H9 (cell line): Measurements from ENCODE around the gene SETSIP. TPM values are rescaled to one million over a fixed set of nuclear protein-coding genes. Genes with fewer than 3 reads are reported as not detected.
A peak's percentile ranks its signal among the peaks of the same experiment; 100 is the strongest.

Experiments
- DNase-seq: peaks from one replicate; pipeline ENCODE4 v3.0.0-alpha.2; 2017
- H2AFZ ChIP-seq: one replicate; pipeline ENCODE4 v1.6.1; 2013; ENCODE audit warnings: mild to moderate bottlenecking, low read length, control low read depth, moderate library complexity
- H2AK5ac ChIP-seq: 2 replicates; pipeline ENCODE4 v1.6.1; 2013; ENCODE audit warnings: low read length, control low read depth, mixed read lengths; ENCODE audit not compliant: insufficient read length
- H2BK120ac ChIP-seq: one replicate; pipeline ENCODE4 v1.6.1; 2013; ENCODE audit warnings: low read depth, mild to moderate bottlenecking, low read length, control low read depth, inconsistent platforms; ENCODE audit not compliant: poor library complexity, severe bottlenecking
- H2BK12ac ChIP-seq: 2 replicates; pipeline ENCODE4 v1.6.1; 2013; ENCODE audit warnings: low read length, control low read depth, mixed read lengths, low read depth; ENCODE audit not compliant: insufficient read length
- H2BK15ac ChIP-seq: 2 replicates; pipeline ENCODE4 v1.6.1; 2013; ENCODE audit warnings: low read depth, low read length, control low read depth
- H2BK20ac ChIP-seq: one replicate; pipeline ENCODE4 v1.6.1; 2013; ENCODE audit warnings: low read depth, mild to moderate bottlenecking, low read length, control low read depth, inconsistent platforms; ENCODE audit not compliant: poor library complexity, severe bottlenecking
- H2BK5ac ChIP-seq: 2 replicates; pipeline ENCODE4 v1.6.1; 2013; ENCODE audit warnings: low read length, control low read depth, mixed read lengths; ENCODE audit not compliant: insufficient read length
- H3K14ac ChIP-seq: 2 replicates; pipeline ENCODE4 v1.6.1; 2013; ENCODE audit warnings: low read length, control low read depth; ENCODE audit not compliant: insufficient read depth
- H3K18ac ChIP-seq: 2 replicates; pipeline ENCODE4 v1.6.1; 2013; ENCODE audit warnings: low read depth, mild to moderate bottlenecking, mixed read lengths, low read length, control low read depth; ENCODE audit not compliant: insufficient read length
- H3K23ac ChIP-seq: 2 replicates; pipeline ENCODE4 v1.6.1; 2013; ENCODE audit warnings: low read length, control low read depth, mixed read lengths, low read depth; ENCODE audit not compliant: insufficient read length
- H3K23me2 ChIP-seq: 2 replicates; pipeline ENCODE4 v1.6.1; 2013; ENCODE audit warnings: low read depth, mild to moderate bottlenecking, mixed read lengths, low read length, control low read depth; ENCODE audit not compliant: insufficient read length, poor library complexity, severe bottlenecking
- H3K27ac ChIP-seq: 2 replicates; pipeline ENCODE4 v1.5.1; 2013; ENCODE audit warnings: low read length, control low read depth, mixed read lengths, low read depth; ENCODE audit not compliant: insufficient read length
- H3K27me3 ChIP-seq: 2 replicates; pipeline ENCODE4 v1.6.1; 2013; ENCODE audit warnings: low read length, control low read depth, inconsistent platforms; ENCODE audit not compliant: insufficient read depth
- H3K4ac ChIP-seq: 2 replicates; pipeline ENCODE4 v1.6.1; 2013; ENCODE audit warnings: low read depth, mild to moderate bottlenecking, control low read depth, inconsistent platforms, low read length, moderate library complexity
- H3K4me1 ChIP-seq: 2 replicates; pipeline ENCODE4 v1.6.1; 2013; ENCODE audit warnings: low read length, control low read depth, inconsistent platforms; ENCODE audit not compliant: insufficient read depth
- H3K4me2 ChIP-seq: 2 replicates; pipeline ENCODE4 v1.6.1; 2013; ENCODE audit warnings: low read length, control low read depth, mixed read lengths; ENCODE audit not compliant: insufficient read length, insufficient read depth
- H3K56ac ChIP-seq: 2 replicates; pipeline ENCODE4 v1.6.1; 2013; ENCODE audit warnings: low read depth, mild to moderate bottlenecking, mixed read lengths, low read length, control low read depth; ENCODE audit not compliant: insufficient read length
- H3K79me1 ChIP-seq: 2 replicates; pipeline ENCODE4 v1.6.1; 2013; ENCODE audit warnings: low read depth, mild to moderate bottlenecking, moderate library complexity, low read length, control low read depth, inconsistent platforms; ENCODE audit not compliant: insufficient read depth, poor library complexity, severe bottlenecking
- H3K79me2 ChIP-seq: 2 replicates; pipeline ENCODE4 v1.6.1; 2013; ENCODE audit warnings: low read length, control low read depth, inconsistent platforms; ENCODE audit not compliant: insufficient read depth
- H3K9ac ChIP-seq: 2 replicates; pipeline ENCODE4 v1.6.1; 2013; ENCODE audit warnings: low read length, control low read depth, mixed read lengths; ENCODE audit not compliant: insufficient read length; ENCODE audit errors: extremely low read depth
- H3K9me3 ChIP-seq: one replicate; pipeline ENCODE4 v1.6.1; 2013; ENCODE audit warnings: low read depth, low read length, inconsistent platforms; ENCODE audit not compliant: control insufficient read depth
- H3T11ph ChIP-seq: one replicate; pipeline ENCODE4 v1.6.1; 2013; ENCODE audit warnings: mild to moderate bottlenecking, low read length, control low read depth, inconsistent platforms
- H4K20me1 ChIP-seq: one replicate; pipeline ENCODE4 v1.6.1; 2013; ENCODE audit not compliant: control insufficient read depth, insufficient read length, insufficient read depth
- H4K5ac ChIP-seq: 2 replicates; pipeline ENCODE4 v1.6.1; 2013; ENCODE audit warnings: low read depth, mild to moderate bottlenecking, mixed read lengths, low read length, control low read depth; ENCODE audit not compliant: insufficient read length
- H4K8ac ChIP-seq: replicated peaks from 2 replicates; pipeline ENCODE4 v1.6.1; 2013; ENCODE audit warnings: low read length, control low read depth, mixed read lengths, low read depth; ENCODE audit not compliant: insufficient read length
- H4K91ac ChIP-seq: 2 replicates; pipeline ENCODE4 v1.6.1; 2013; ENCODE audit warnings: low read depth, mild to moderate bottlenecking, moderate library complexity, mixed read lengths, low read length, control low read depth; ENCODE audit not compliant: insufficient read length
- H3K27ac Mint-ChIP-seq, 3 experiments: 2 replicates in 2 of 3; 3 replicates in 1 of 3; pipeline ENCODE4 v1.8.0; 2020 to 2021; ENCODE audit warnings: mixed read lengths in 3 of 3, mild to moderate bottlenecking in 1 of 3, moderate library complexity in 1 of 3
- H3K27me3 Mint-ChIP-seq: 2 replicates; pipeline ENCODE4 v1.8.0; 2021; ENCODE audit warnings: low read depth, mild to moderate bottlenecking, moderate library complexity, mixed read lengths
- H3K36me3 Mint-ChIP-seq, 3 experiments: 2 replicates in 2 of 3; 3 replicates in 1 of 3; pipeline ENCODE4 v1.8.0; 2020 to 2021; ENCODE audit warnings: low read depth in 3 of 3, mixed read lengths in 3 of 3; ENCODE audit not compliant: insufficient read depth in 1 of 3
- H3K4me1 Mint-ChIP-seq, 2 experiments: 2 replicates each; pipeline ENCODE4 v1.8.0; 2020; ENCODE audit warnings: mixed read lengths in 2 of 2
- H3K4me3 Mint-ChIP-seq, 2 experiments: 2 replicates in 1 of 2; 3 replicates in 1 of 2; pipeline ENCODE4 v1.8.0; 2020 to 2021; ENCODE audit warnings: mild to moderate bottlenecking in 2 of 2, mixed read lengths in 2 of 2, moderate library complexity in 1 of 2
- H3K9me3 Mint-ChIP-seq, 2 experiments: 2 replicates in 1 of 2; 3 replicates in 1 of 2; pipeline ENCODE4 v1.8.0; 2020; ENCODE audit warnings: mild to moderate bottlenecking in 2 of 2, mixed read lengths in 2 of 2, moderate library complexity in 1 of 2
- WGBS: extraction: QIAGEN DNeasy Blood & Tissue Kit; methylation state at CpG from one replicate; pipeline ENCODE4 v1.1.7; 2013; ENCODE audit warnings: missing lambda C conversion rate, low lambda C conversion rate, mixed read lengths; ENCODE audit not compliant: insufficient read length; ENCODE audit errors: extremely low coverage; 5-methylcytosine and 5-hydroxymethylcytosine counted together
- total RNA-seq: library from RNA; stranded (reverse); gene quantifications from 2 replicates; pipeline ENCODE4 v1.2.1, GENCODE V29; 2021
- TF ChIP-seq, protein P1 (sequence below): fragments of 200-600 bp; sonication (generic); conservative IDR thresholded peaks from 3 replicates; pipeline ENCODE4 v1.8.0; 2021; ENCODE audit warnings: antibody characterized with exemption, mild to moderate bottlenecking

SETSIP gene
- total RNA-seq, 1 experiment from 2014 or later = 0.35 TPM

DNA sequence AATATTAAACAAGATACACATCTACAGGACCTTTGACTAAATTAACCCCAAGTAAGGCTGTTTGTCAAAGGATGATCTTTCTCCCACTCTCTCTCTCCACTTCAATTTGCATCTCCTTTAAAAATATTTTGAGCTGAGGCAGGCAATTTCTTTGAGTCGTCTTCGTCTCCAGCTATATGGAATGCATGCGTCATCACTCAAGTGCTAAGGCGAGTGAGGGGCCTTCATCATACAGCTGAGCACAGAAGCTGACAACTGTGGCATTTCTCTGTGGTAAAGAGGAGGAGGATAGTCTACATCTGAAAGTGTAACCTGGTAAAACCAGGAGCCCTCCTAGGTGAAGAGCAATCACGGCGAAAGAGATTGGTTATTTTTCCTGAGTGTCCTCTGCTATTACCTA lies 37.8 kb downstream of the SETSIP start:
- H3K27ac ChIP-seq = no peak overlapping the region

More for the DNA sequence above, 37.8 kb downstream of the SETSIP start:
- DNase-seq = peak; percentile 31
- no peak overlapping the region for H4K5ac ChIP-seq
- no peak overlapping the region for H2AK5ac ChIP-seq
- H4K91ac ChIP-seq = no peak overlapping the region
- H3K4me1 Mint-ChIP-seq = peaks cover 6 to 7% of the 10 kb centered on the region in 2 experiments
- H3K23me2 ChIP-seq = no peaks in the 10 kb centered on the region
- no peak overlapping the region for H2BK5ac ChIP-seq
- H3T11ph ChIP-seq = no peak overlapping the region
- H3K9me3 Mint-ChIP-seq = no peaks in the 10 kb centered on the region
- H3K27me3 ChIP-seq = no peaks in the 10 kb centered on the region
- TF ChIP-seq, protein P1, sequence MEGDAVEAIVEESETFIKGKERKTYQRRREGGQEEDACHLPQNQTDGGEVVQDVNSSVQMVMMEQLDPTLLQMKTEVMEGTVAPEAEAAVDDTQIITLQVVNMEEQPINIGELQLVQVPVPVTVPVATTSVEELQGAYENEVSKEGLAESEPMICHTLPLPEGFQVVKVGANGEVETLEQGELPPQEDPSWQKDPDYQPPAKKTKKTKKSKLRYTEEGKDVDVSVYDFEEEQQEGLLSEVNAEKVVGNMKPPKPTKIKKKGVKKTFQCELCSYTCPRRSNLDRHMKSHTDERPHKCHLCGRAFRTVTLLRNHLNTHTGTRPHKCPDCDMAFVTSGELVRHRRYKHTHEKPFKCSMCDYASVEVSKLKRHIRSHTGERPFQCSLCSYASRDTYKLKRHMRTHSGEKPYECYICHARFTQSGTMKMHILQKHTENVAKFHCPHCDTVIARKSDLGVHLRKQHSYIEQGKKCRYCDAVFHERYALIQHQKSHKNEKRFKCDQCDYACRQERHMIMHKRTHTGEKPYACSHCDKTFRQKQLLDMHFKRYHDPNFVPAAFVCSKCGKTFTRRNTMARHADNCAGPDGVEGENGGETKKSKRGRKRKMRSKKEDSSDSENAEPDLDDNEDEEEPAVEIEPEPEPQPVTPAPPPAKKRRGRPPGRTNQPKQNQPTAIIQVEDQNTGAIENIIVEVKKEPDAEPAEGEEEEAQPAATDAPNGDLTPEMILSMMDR = no peak
- H4K20me1 ChIP-seq = no peaks in the 10 kb centered on the region
- H3K23ac ChIP-seq = no peak overlapping the region
- H3K79me1 ChIP-seq = no peaks in the 10 kb centered on the region
- H3K27me3 Mint-ChIP-seq = no peaks in the 10 kb centered on the region
- no peak overlapping the region for H3K9ac ChIP-seq
- no peaks in the 10 kb centered on the region for H3K36me3 Mint-ChIP-seq
- no peak overlapping the region for H3K27ac Mint-ChIP-seq
- H3K4me3 Mint-ChIP-seq = no peak overlapping the region
- no peak overlapping the region for H2AFZ ChIP-seq
- H3K79me2 ChIP-seq = no peaks in the 10 kb centered on the region
- H3K14ac ChIP-seq = no peak overlapping the region
- no peak overlapping the region for H2BK15ac ChIP-seq
- no peak overlapping the region for H4K8ac ChIP-seq
- no peaks in the 10 kb centered on the region for H3K4me1 ChIP-seq
- H3K18ac ChIP-seq = no peak overlapping the region
- no peak overlapping the region for H2BK12ac ChIP-seq
- no peaks in the 10 kb centered on the region for H3K9me3 ChIP-seq
- no peak overlapping the region for H3K4ac ChIP-seq
- no peak overlapping the region for H2BK120ac ChIP-seq
- WGBS = no CpG with 5 or more reads among the region's 6 CpGs
- no peak overlapping the region for H3K56ac ChIP-seq
- no peak overlapping the region for H3K4me2 ChIP-seq
- no peak overlapping the region for H2BK20ac ChIP-seq
